Breast epithelium (tissue), 4 donors: Measurements from ENCODE around the gene DELE1. TPM values are rescaled to one million over a fixed set of nuclear protein-coding genes. Genes with fewer than 3 reads are reported as not detected.

Source experiments
- DNase-seq, 2 donors: peaks; one replicate each; pipeline ENCODE4 v3.0.0-alpha.2; 2019; ENCODE audit warnings: low spot score in 2 of 2
- H3K27ac ChIP-seq, 2 donors: fragments of 200-600 bp; sonication (generic) in 1 of 2; one replicate each; pipeline ENCODE4 v1.5.1; 2016 to 2019; ENCODE audit warnings: mild to moderate bottlenecking in 1 of 2
- H3K27me3 ChIP-seq, 2 donors: fragments of 200-600 bp; sonication (generic) in 1 of 2; one replicate each; pipeline versions ENCODE4 v1.5.1 to v1.6.0; 2017 to 2019; ENCODE audit warnings: control low read depth in 1 of 2, mild to moderate bottlenecking in 1 of 2
- H3K36me3 ChIP-seq: fragments of 200-600 bp; one replicate; pipeline ENCODE4 v1.5.1; 2019
- H3K4me1 ChIP-seq, 2 donors: fragments of 200-600 bp; sonication (generic); one replicate each; pipeline ENCODE4 v1.5.1; 2016 to 2019; ENCODE audit warnings: control low read depth in 1 of 2
- H3K4me3 ChIP-seq, 3 donors: fragments of 200-600 bp; sonication (generic); 1 replicate in 2 of 3; 2 replicates in 1 of 3; pipeline ENCODE4 v1.5.1; 2016 to 2019; ENCODE audit warnings: mild to moderate bottlenecking in 3 of 3, moderate library complexity in 2 of 3
- H3K9me3 ChIP-seq, 2 donors: fragments of 200-600 bp; sonication (generic) in 1 of 2; one replicate each; pipeline ENCODE4 v1.5.1; 2016 to 2019; ENCODE audit warnings: control low read depth in 1 of 2
- CTCF ChIP-seq, 3 donors: fragments of 450-650 bp; IDR thresholded peaks; one replicate each; pipeline ENCODE4 v1.5.1; 2016 to 2017; ENCODE audit warnings: antibody characterized with exemption in 3 of 3, mild to moderate bottlenecking in 3 of 3, moderate library complexity in 3 of 3
- POLR2A ChIP-seq: fragments of 450-650 bp; IDR thresholded peaks from one replicate; pipeline ENCODE4 v1.6.1; 2016; ENCODE audit warnings: antibody characterized with exemption, mild to moderate bottlenecking, moderate library complexity
- POLR2AphosphoS5 ChIP-seq, 3 donors: sonication (generic); formaldehyde crosslinking; IDR thresholded peaks; one replicate each; pipeline ENCODE4 v1.6.1; 2017; ENCODE audit warnings: antibody characterized with exemption in 3 of 3
- intact Hi-C: fragments of 100-400 bp; cut with DNase I; formaldehyde crosslinking; loops from one replicate; pipeline ENCODE4 v1.15.1; 2023; ENCODE audit warnings: low total_unique reads
- total RNA-seq, 3 donors: library from RNA; depleted of rRNA; stranded (reverse); fragments of >200 nt; gene quantifications; one replicate each; pipeline ENCODE4 v1.1.0, GENCODE V29; 2016

DELE1 gene
- total RNA-seq, 3 donors from 2014 or later, result 74.6 to 95.1 (median 76.7) TPM

GRCh38 chr5:141913560-141914198 lies 10.0 kb upstream of the DELE1 start:
- intact Hi-C loops, result no loop called here
- H3K36me3 ChIP-seq, result no peaks in the 10 kb centered on the region
- DNase-seq, result no peak
- no peaks in the 10 kb centered on the region for H3K4me1 ChIP-seq
- H3K27ac ChIP-seq, result no peak overlapping the region
- H3K9me3 ChIP-seq, result no peaks in the 10 kb centered on the region
- H3K27me3 ChIP-seq, result peaks cover 0 to 8% of the 10 kb centered on the region in 2 donors
- TF ChIP-seq POLR2A (no peak), CTCF (IDR thresholded peaks at IDR 0.05) (no peak), POLR2AphosphoS5 (IDR thresholded peaks at IDR 0.05) (no peak)
- H3K4me3 ChIP-seq, result peak overlapping the region; percentile 22 to 54 (median 30)

GRCh38 chr5:141914199-141914743 lies 9.4 kb upstream of the DELE1 start:
- Histone ChIP-seq H3K27me3 (peaks cover 0 to 8% of the 10 kb centered on the region in 2 donors), H3K27ac (no peak overlapping the region), H3K36me3 (no peaks in the 10 kb centered on the region), H3K9me3 (no peaks in the 10 kb centered on the region), H3K4me3 (peak overlapping the region; percentile 22 to 54 (median 30)), H3K4me1 (no peaks in the 10 kb centered on the region)
- DNase-seq, result no peak
- intact Hi-C loops, result no loop called here
- TF ChIP-seq POLR2AphosphoS5 (IDR thresholded peaks at IDR 0.05) (no peak), POLR2A (no peak), CTCF (IDR thresholded peaks at IDR 0.05) (no peak)

DNA sequence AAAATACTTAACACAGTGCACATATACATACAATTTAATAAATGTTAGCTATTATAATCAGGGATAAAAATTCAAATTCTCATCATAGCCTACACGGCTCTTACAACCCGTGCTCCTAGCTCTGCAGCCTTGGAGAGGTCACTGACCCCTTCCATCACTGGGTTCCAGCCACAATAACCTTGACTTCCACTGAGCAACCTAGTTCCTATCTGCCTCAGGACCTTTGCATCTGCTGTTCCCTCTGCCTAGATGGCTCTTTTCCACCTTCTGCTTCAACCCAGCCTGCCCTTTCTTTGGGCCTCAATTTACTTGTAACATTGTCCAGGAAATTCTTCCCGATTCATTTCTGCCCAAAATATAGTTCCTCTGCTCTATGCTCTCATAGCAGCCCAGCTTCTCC lies 8.9 kb upstream of the DELE1 start:
- Histone ChIP-seq H3K36me3 (no peaks in the 10 kb centered on the region), H3K4me3 (no peak overlapping the region), H3K9me3 (no peaks in the 10 kb centered on the region), H3K4me1 (no peaks in the 10 kb centered on the region), H3K27me3 (peaks cover 0 to 8% of the 10 kb centered on the region in 2 donors), H3K27ac (no peak overlapping the region)
- intact Hi-C loops, result no loop called here
- TF ChIP-seq CTCF (IDR thresholded peaks at IDR 0.05), result no peak
- no peak for DNase-seq

GRCh38 chr5:141915881-141916336 lies 7.8 kb upstream of the DELE1 start:
- intact Hi-C loops, result no loop called here
- TF ChIP-seq POLR2AphosphoS5 (IDR thresholded peaks at IDR 0.05) (no peak), POLR2A (no peak)
- no peaks in the 10 kb centered on the region for H3K4me1 ChIP-seq

DNA sequence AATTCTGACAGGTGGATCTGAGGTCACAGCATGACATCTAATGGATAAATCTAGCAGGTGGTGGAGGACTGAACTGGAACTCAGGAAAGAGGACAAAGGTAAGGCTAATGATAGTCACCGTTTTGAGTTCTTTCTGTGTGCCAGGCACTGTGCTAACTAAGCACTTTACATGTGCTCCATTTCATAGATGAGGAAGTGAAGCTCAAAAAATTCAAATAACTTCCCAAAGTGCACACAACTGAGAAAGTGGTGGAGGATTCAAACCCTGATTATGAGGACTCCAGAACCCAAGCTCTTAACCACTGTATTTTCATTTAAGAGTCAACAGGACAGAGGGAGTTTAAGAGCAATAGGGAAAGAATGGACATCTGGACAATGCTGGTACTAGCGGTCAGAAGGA lies 7.1 kb upstream of the DELE1 start:
- no peak for DNase-seq
- TF ChIP-seq POLR2AphosphoS5 (IDR thresholded peaks at IDR 0.05), result no peak
- no peak for TF ChIP-seq CTCF (IDR thresholded peaks at IDR 0.05)
- TF ChIP-seq POLR2A, result no peak

More at GRCh38 chr5:141915881-141916336, 7.8 kb upstream of the DELE1 start:
- Histone ChIP-seq H3K4me3 (no peak overlapping the region), H3K27ac (no peak overlapping the region), H3K27me3 (peaks cover 0 to 8% of the 10 kb centered on the region in 2 donors), H3K9me3 (no peaks in the 10 kb centered on the region), H3K36me3 (no peaks in the 10 kb centered on the region)
- no peak for DNase-seq

More for the DNA sequence above, 7.1 kb upstream of the DELE1 start:
- Histone ChIP-seq H3K36me3 (no peaks in the 10 kb centered on the region), H3K4me1 (no peaks in the 10 kb centered on the region), H3K4me3 (no peak overlapping the region), H3K9me3 (no peaks in the 10 kb centered on the region), H3K27ac (no peak overlapping the region), H3K27me3 (peaks cover 0 to 8% of the 10 kb centered on the region in 2 donors)
- intact Hi-C loops, result no loop called here
